Measurements from ENCODE around the gene AGR2.
A peak's percentile ranks its signal among the peaks of the same experiment; 100 is the strongest.
"Not testable (repeated sequence)": the region's sequence is repeated elsewhere in the genome, so short reads cannot be mapped to it uniquely, and the experiment has no call there.

Gene AGR2

GRCh38 chr7:16804674-16805439, at the start of gene AGR2:
Gene AGR2, minus strand, starts transcription at chr7:16804999. Its CDS starts 3,203 bp downstream, at chr7:16801796.
- DNase-seq = no peak

DNA sequence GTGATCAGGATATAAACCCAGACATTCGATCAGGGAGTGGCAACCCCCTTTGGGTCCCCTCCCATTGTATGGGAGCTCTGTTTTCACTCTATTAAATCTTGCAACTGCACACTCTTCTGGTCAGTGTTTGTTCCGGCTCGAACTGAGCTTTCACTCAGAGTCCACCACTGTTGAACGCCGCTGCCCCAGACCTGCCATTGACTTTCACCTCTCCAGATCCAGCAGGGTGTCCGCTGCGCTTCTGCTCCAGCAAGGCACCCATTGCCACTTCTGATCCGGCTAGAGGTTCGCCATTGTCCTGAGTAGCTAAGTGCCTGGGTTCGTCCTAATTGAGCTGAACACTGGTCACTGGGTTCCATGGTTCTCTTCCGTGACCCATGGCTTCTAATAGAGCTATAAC, 48.4 kb upstream of the AGR2 start:
- DNase-seq = not testable (repeated sequence)

GRCh38 chr7:16851829-16852228, 47.0 kb upstream of the AGR2 start:
- DNase-seq = peak; percentile 13 to 59

DNA sequence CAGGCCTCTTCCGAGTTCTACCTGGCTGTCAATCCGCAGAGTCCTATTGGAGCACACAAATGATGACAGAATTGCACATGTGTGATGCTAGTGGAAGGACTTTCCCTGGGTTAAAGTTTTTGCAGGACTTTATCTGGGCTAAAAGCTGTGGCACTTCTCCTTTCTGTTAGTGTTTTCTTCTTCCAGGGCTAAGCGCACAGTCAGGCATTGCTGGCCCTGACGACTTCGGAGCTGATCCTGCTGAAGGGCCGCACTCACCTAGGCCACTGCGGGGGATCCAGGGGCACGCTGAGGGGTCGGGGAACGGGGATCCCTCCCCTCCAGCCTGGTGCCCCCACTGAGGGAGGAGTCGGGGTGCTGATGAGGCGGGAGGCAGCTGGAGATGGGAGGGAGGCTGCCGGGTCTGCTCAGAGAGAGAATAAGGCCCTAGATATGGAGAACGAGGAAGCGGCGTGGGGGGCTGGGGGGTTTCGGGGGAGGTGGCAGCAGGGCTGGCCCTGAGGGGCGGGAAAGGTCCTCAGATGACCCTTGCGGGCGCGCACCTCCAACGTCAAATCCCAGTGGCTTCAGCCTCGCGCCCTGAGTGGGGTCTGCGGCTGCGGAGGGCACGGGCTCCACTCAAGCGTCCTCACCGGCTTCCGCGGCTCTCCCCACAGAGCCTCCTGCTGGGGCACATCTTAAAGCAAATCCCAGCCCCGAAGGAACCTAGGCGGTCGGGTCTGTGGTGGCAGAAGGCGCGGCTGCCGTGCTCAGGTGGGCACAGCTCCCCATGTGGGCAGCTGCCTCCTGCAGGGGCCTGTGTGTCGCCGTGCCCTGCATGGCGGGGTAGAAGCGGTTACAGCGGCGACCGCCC, 46.0 kb upstream of the AGR2 start:
- DNase-seq = peak in 1 of 2 donors; percentile 12

DNA sequence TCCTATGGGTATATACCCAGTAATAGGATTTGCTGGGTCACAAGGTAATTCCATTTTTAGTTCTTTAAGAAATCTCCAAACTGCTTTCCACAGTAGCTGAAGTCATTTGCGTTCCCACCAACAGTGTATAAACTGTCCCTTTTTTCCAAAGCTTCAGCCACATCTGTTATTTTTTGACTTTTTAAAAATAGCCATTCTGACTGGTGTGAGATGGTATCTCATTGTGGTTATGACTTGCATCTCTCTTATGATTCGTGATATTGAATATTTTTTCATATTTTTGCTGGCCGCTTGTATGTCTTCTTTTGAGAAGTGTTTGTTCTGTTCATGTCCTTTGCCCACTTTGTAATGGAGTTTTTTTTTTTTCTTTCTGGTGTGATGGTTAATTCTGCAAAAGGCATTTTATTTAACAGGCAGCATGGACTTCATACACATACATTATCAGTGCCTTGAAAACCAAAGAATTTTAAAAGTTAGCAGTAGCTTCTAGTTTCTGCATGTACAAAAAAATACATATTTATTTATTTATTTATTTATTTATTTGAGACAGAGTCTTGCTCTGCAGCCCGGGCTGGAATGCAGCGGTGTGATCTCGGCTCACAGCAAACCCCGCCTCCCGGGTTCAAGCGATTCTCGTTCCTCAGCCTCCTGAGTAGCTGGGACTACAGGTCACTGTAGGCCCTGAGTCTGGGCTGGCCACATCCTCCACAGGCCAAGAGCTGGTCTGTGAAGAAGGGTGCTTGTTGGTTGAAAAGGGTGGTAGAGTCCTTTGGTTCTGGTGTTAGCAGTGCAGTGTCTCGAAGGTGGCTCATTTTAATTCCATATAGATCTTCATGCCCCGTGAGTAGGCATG, 44.7 kb upstream of the AGR2 start:
- no peak for DNase-seq

GRCh38 chr7:16847381-16847860, 42.6 kb upstream of the AGR2 start:
- no peak for DNase-seq

DNA sequence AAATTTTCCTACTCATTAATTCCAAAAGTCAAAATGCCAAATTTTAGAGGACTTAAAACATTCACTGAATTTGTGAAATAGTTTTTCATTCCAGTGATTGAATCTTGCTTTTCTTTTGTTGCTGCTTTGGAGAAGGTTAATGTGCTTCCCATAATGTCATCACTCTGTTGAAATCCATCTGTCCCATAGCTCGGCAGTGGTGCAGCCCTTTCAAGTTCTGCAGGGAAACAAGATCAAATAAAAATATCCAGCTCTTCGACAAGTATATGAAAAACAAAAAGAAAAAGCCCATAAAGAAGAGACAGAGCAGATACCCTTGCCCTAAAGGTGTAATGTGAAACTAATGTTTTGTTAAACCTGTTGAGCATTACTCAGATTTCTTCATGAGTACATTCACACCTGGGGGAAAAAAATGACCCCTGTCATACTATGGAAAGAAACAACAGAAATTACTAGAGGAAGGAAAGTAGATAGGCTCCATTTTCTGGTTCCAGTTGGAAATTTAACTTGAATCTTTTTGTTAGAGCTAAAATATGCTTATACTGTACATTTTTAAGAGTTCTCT, 41.9 kb upstream of the AGR2 start:
- no peak for DNase-seq

GRCh38 chr7:16845746-16846145, 40.9 kb upstream of the AGR2 start:
- no peak for DNase-seq

- DNase-seq = no peak
Observed at GRCh38 chr7:16841681-16842080, 36.9 kb upstream of the AGR2 start.

DNA sequence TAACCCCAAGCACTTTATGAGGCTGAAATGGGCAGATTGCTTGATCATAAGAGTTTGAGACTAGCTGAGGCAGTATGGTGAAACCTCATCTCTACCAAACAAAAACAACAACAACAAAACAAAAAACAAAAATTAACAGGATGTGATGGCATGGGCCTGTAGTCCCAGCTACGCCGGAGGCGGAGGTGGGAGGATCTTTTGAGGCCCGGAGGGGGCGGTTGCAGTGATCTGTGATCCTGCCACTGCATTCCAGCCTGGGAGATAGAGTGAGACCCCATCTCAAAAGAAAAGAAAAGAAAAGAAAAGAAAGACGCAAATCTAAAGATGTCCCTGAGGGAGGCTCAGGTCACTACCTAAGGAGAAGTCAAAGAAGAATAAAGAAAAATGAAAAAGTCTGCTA, 35.3 kb upstream of the AGR2 start:
- no peak for DNase-seq

GRCh38 chr7:16839646-16840045, 34.8 kb upstream of the AGR2 start:
- no peak for DNase-seq

GRCh38 chr7:16838891-16839290, 34.1 kb upstream of the AGR2 start:
- no peak for DNase-seq

DNA sequence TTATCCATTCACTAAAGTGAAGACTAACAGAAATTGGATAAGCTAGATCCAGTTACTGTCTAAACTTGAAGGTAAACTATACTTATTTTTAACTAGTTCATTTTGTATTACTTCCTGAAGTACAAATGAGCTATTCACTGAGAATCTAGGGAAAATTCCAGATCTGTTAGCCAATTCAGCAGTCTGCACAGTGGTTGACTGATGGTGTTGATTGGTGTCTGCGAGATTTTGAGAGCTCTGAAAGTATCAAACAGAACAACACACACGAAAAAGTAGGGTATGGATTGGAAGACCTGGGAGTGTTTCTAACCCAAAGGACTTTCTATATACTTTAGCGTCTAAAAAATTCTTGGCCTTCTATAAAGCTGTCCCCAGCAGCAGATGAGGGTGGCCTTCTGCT, 33.6 kb upstream of the AGR2 start:
- no peak for DNase-seq

DNA sequence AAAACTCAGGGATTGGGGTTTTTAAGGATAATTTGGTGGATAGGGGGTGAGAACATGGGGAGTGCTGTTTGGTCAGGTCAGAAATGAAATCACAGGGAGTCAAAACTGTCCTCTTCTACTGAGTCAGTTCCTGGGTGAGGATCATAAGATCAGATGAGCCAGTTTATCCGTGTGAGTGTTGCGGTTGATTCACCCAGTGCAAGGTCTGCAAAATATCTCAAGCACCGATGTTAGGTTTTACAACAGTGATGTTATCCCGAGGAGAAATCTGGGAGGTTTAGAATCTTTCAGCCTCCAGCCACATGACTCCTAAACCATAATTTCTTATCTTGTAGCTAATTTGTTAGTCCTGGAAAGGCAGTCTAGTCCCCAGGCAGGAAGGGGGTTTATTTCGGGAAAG, 31.7 kb upstream of the AGR2 start:
- no peak for DNase-seq

- no peak for DNase-seq
Observed at GRCh38 chr7:16833373-16833772, 28.6 kb upstream of the AGR2 start.

DNA sequence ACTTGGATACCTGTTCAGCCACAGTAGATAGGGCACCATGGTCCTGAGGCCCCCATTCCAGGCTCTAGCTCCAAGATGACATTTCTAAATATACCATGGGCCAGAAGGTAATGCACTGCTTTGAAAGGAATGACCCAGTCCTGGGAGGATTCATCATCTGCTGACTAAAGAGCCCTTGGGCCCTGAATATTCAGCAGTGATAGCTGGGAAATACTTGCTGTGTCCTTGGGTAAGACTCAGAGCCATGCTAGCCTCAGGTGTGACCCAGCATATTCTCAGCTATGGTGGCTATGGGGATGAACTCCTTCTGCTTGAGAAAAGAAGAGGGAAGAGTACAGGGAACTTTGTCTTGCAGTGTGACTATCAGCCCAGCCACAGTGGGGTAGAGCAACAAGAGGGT, 21.3 kb upstream of the AGR2 start:
- DNase-seq = no peak

GRCh38 chr7:16822029-16822428, 17.2 kb upstream of the AGR2 start:
- no peak for DNase-seq

DNA sequence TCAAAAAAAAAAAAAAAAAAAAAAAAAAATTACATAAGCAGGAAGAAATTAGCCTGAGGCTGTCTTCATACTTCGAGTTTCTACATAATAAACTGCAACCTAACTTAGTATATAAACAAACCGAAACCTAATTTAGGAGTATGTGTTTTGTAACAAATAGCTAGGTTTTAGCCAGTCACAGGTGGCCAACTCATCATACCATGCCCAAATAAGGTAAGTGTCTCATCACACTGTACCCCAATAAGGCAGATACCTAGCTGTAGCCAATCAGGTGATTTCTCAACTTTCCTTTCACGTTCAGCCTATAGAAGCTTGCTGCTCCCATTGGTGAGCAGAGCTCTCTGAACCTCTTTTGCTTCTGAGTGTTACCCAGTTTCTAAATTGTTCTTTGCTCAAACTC, 13.9 kb upstream of the AGR2 start:
- DNase-seq = no peak

DNA sequence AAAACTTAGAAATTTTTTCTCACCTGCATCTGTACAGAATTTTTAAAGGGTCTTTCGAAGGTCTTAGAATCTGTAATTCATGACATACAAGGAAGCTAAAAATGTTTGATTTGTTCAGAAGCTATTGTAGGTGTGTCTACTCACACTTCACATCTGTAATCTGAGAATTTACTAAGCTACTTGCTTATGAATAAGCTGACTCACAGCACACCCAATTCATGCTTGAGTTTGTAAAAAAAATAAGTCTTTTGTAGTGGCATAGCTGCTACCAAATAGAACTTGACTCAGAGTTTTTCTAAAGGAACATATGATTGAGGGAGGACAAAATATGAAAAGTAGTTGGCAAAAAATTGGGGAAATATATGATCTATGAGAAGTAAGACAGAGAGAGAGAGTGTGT, 12.7 kb upstream of the AGR2 start:
- DNase-seq = no peak

- DNase-seq = no peak
Observed at GRCh38 chr7:16816824-16817223, 12.0 kb upstream of the AGR2 start.

GRCh38 chr7:16815001-16815400, 10.2 kb upstream of the AGR2 start:
- no peak for DNase-seq

- DNase-seq = no peak
Observed at GRCh38 chr7:16813232-16813616, 8.4 kb upstream of the AGR2 start.
